NCI-H526 (cell line): ENCODE measurements around the gene CSPG4.

Experiments used
- DNase-seq, 2 experiments: peaks; one replicate each; lab custom pipeline; 2025; lab: John Stamatoyannopoulos, UW

CSPG4 gene

GRCh38 chr15:75671730-75672602 is 40.7 kb downstream of the CSPG4 start:
- no peak for DNase-seq

- DNase-seq: no peak
These were observed 42.8 kb downstream of the CSPG4 start for GRCh38 chr15:75669879-75670212.

GRCh38 chr15:75669191-75669878 is 43.3 kb downstream of the CSPG4 start:
- DNase-seq: no peak

- DNase-seq: no peak
These were observed 45.7 kb downstream of the CSPG4 start for GRCh38 chr15:75666823-75667501.

- no peak for DNase-seq
These were observed 48.7 kb downstream of the CSPG4 start for GRCh38 chr15:75663931-75664421.

- DNase-seq: no peak
These were observed 49.7 kb downstream of the CSPG4 start for GRCh38 chr15:75662823-75663519.

- no peak for DNase-seq
These were observed 50.9 kb downstream of the CSPG4 start for GRCh38 chr15:75661756-75662140.

- DNase-seq: no peak
These were observed 51.4 kb downstream of the CSPG4 start for GRCh38 chr15:75661100-75661755.

- DNase-seq: no peak
These were observed 52.6 kb downstream of the CSPG4 start for GRCh38 chr15:75659928-75660645.

GRCh38 chr15:75659141-75659771 is 53.4 kb downstream of the CSPG4 start:
- DNase-seq: no peak

GRCh38 chr15:75656813-75657212 is 55.8 kb downstream of the CSPG4 start:
- DNase-seq: no peak

- DNase-seq: no peak
These were observed 56.3 kb downstream of the CSPG4 start for GRCh38 chr15:75656331-75656730.

- DNase-seq: no peak
These were observed 56.7 kb downstream of the CSPG4 start for GRCh38 chr15:75655931-75656330.

- DNase-seq: no peak
These were observed 58.3 kb downstream of the CSPG4 start for GRCh38 chr15:75654201-75654907.

GRCh38 chr15:75653347-75653913 is 59.2 kb downstream of the CSPG4 start:
- DNase-seq: no peak

- no peak for DNase-seq
These were observed 60.7 kb downstream of the CSPG4 start for GRCh38 chr15:75651810-75652543.

GRCh38 chr15:75650908-75651809 is 61.5 kb downstream of the CSPG4 start:
- DNase-seq: no peak

GRCh38 chr15:75649848-75650247 is 62.8 kb downstream of the CSPG4 start:
- no peak for DNase-seq
